Fibroblast of lung (primary cell): ENCODE data around the gene LEPROT.

Experiments used
- EZH2 ChIP-seq: IDR thresholded peaks from 2 replicates; pipeline ENCODE4 v1.5.1; 2012; ENCODE audit warnings: low read length, control low read depth, mild to moderate bottlenecking; ENCODE audit errors: missing control alignments
- TF ChIP-seq, protein P1 (sequence below), 2 donors: IDR thresholded peaks in 1 of 2; conservative IDR thresholded peaks in 1 of 2; 1 replicate in 1 of 2; 2 replicates in 1 of 2; pipeline ENCODE4 v1.5.1; 2011 to 2012; ENCODE audit warnings: low read length in 2 of 2, control low read depth in 1 of 2, inconsistent platforms in 1 of 2, low read depth in 1 of 2, mild to moderate bottlenecking in 1 of 2

DNA sequence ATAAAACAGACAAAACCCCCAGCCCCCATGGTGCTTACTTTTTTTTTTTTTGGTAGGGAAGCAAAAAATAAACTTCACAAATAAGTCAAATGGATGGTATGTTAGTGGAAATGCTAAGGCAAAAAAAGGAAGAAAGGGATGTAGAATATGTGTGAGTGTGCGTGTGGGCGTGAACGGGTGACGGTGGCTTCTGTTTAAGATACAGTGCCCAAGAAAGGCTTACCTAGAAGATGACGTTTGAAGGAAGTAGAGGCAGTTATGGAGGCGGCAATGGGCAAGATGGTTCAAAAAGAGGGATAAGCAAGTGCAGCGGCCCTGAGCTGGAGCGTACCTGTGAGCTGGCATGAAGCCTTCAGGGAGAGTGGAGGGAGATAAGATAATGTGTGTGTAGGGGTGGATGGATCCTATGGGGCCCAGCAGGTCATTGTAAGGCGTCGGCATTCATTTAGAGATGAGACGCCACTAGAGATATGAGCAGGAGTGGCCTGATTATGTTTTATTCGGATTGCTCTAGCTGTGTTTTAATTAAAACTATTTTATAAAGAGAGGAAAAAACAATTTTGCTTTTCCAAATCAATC lies 19.9 kb downstream of the LEPROT start:
- TF ChIP-seq, protein P1, sequence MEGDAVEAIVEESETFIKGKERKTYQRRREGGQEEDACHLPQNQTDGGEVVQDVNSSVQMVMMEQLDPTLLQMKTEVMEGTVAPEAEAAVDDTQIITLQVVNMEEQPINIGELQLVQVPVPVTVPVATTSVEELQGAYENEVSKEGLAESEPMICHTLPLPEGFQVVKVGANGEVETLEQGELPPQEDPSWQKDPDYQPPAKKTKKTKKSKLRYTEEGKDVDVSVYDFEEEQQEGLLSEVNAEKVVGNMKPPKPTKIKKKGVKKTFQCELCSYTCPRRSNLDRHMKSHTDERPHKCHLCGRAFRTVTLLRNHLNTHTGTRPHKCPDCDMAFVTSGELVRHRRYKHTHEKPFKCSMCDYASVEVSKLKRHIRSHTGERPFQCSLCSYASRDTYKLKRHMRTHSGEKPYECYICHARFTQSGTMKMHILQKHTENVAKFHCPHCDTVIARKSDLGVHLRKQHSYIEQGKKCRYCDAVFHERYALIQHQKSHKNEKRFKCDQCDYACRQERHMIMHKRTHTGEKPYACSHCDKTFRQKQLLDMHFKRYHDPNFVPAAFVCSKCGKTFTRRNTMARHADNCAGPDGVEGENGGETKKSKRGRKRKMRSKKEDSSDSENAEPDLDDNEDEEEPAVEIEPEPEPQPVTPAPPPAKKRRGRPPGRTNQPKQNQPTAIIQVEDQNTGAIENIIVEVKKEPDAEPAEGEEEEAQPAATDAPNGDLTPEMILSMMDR (conservative IDR thresholded peaks at IDR 0.05 in 1 of 2, IDR thresholded peaks at IDR 0.05 in 1 of 2; ENCODE audit: low read depth in 1 of 2, low read length in 2 of 2): no peak
- no peak for TF ChIP-seq EZH2
